HEK293 (cell line): ENCODE results near the gene ACTR3.

Experiments used
- CTCF ChIA-PET: fragments of 350-600 bp; formaldehyde crosslinking; extraction: SDS; loops from one replicate; lab custom pipeline; 2021; ENCODE audit warnings: antibody characterized with exemption; lab: Yijun Ruan, JAX
- POLR2A ChIA-PET: fragments of 300-600 bp; formaldehyde crosslinking; extraction: SDS; loops from one replicate; lab custom pipeline; 2020; ENCODE audit warnings: antibody characterized with exemption, inconsistent platforms; lab: Yijun Ruan, JAX
- H3K27ac ChIP-seq: fragments of 200-500 bp; sonication (Bioruptor generic); 2 replicates; pipeline ENCODE4 v1.5.1; 2014; ENCODE audit warnings: low read depth, low read length, control low read depth, inconsistent platforms; ENCODE audit errors: extremely low read depth
- H3K36me3 ChIP-seq, 2 experiments: fragments of 200-500 bp in 1 of 2; sonication (Bioruptor generic) in 1 of 2; 1 replicate in 1 of 2; 2 replicates in 1 of 2; pipeline ENCODE4 v1.5.1; 2014 to 2017; ENCODE audit warnings: inconsistent platforms in 2 of 2, low read length in 2 of 2; ENCODE audit not compliant: control insufficient read depth in 2 of 2, insufficient read depth in 1 of 2
- H3K4me1 ChIP-seq: fragments of 200-500 bp; sonication (Bioruptor generic); 2 replicates; pipeline ENCODE4 v1.5.1; 2014; ENCODE audit warnings: mild to moderate bottlenecking, low read length, inconsistent platforms; ENCODE audit not compliant: control insufficient read depth, insufficient read depth
- H3K4me3 ChIP-seq: 2 replicates; pipeline ENCODE4 v1.5.1; 2011; ENCODE audit warnings: low read depth, mild to moderate bottlenecking, control low read depth, low read length, moderate library complexity
- H3K9me3 ChIP-seq: fragments of 200-500 bp; sonication (Bioruptor generic); 2 replicates; pipeline ENCODE4 v1.5.1; 2014; ENCODE audit warnings: low read depth, low read length, inconsistent platforms; ENCODE audit not compliant: control insufficient read depth, insufficient read depth
- BCL11B ChIP-seq: fragments of 450-650 bp; formaldehyde crosslinking; IDR thresholded peaks from 2 replicates; pipeline ENCODE4 v1.5.1; 2016; ENCODE audit warnings: low read depth, missing biosample characterization, missing genetic modification characterization
- EGR2 ChIP-seq: fragments of 450-650 bp; formaldehyde crosslinking; IDR thresholded peaks from 2 replicates; pipeline ENCODE4 v1.5.1; 2016; ENCODE audit warnings: low read depth, missing biosample characterization, missing genetic modification characterization
- KLF16 ChIP-seq: fragments of 450-650 bp; formaldehyde crosslinking; IDR thresholded peaks from 2 replicates; pipeline ENCODE4 v1.5.1; 2017; ENCODE audit warnings: missing biosample characterization, missing genetic modification characterization
- KLF7 ChIP-seq: fragments of 450-650 bp; formaldehyde crosslinking; IDR thresholded peaks from 2 replicates; pipeline ENCODE4 v1.5.1; 2016; ENCODE audit warnings: missing biosample characterization, missing genetic modification characterization, borderline replicate concordance
- MEIS1 ChIP-seq: sonication (generic); formaldehyde crosslinking; IDR thresholded peaks from 2 replicates; pipeline ENCODE4 v1.8.1; 2022; ENCODE audit warnings: missing genetic modification reagents, mild to moderate bottlenecking, borderline replicate concordance
- OSR2 ChIP-seq: fragments of 450-650 bp; formaldehyde crosslinking; IDR thresholded peaks from 2 replicates; pipeline ENCODE4 v1.5.1; 2016; ENCODE audit warnings: missing biosample characterization, missing genetic modification characterization
- SALL2 ChIP-seq: fragments of 450-650 bp; formaldehyde crosslinking; IDR thresholded peaks from 2 replicates; pipeline ENCODE4 v1.5.0; 2017; ENCODE audit warnings: missing biosample characterization, mild to moderate bottlenecking, missing genetic modification characterization, borderline replicate concordance
- SP7 ChIP-seq: fragments of 450-650 bp; formaldehyde crosslinking; IDR thresholded peaks from 2 replicates; pipeline ENCODE4 v1.5.1; 2016; ENCODE audit warnings: missing biosample characterization, missing genetic modification characterization
- ZNF112 ChIP-seq: fragments of 450-650 bp; formaldehyde crosslinking; IDR thresholded peaks from 2 replicates; pipeline ENCODE4 v1.5.0; 2017; ENCODE audit warnings: missing biosample characterization, missing genetic modification characterization
- ZNF114 ChIP-seq: fragments of 450-650 bp; formaldehyde crosslinking; IDR thresholded peaks from 2 replicates; pipeline ENCODE4 v1.5.0; 2017; ENCODE audit warnings: missing biosample characterization, missing genetic modification characterization
- ZNF169 ChIP-seq: fragments of 450-650 bp; formaldehyde crosslinking; IDR thresholded peaks from 2 replicates; pipeline ENCODE4 v1.5.1; 2016; ENCODE audit warnings: missing biosample characterization, missing genetic modification characterization
- ZNF184 ChIP-seq: fragments of 450-650 bp; IDR thresholded peaks from 2 replicates; pipeline ENCODE4 v1.5.1; 2018; ENCODE audit warnings: missing biosample characterization, mild to moderate bottlenecking, missing genetic modification characterization
- ZNF350 ChIP-seq: fragments of 450-650 bp; formaldehyde crosslinking; IDR thresholded peaks from 2 replicates; pipeline ENCODE4 v1.5.0; 2017; ENCODE audit warnings: missing biosample characterization, mild to moderate bottlenecking, missing genetic modification characterization
- ZNF366 ChIP-seq: fragments of 450-650 bp; formaldehyde crosslinking; conservative IDR thresholded peaks from 2 replicates; pipeline ENCODE4 v1.5.1; 2016; ENCODE audit warnings: missing biosample characterization, missing genetic modification characterization
- ZNF48 ChIP-seq: fragments of 450-650 bp; formaldehyde crosslinking; IDR thresholded peaks from 2 replicates; pipeline ENCODE4 v1.5.1; 2016; ENCODE audit warnings: missing biosample characterization, missing genetic modification characterization
- ZNF558 ChIP-seq: fragments of 450-650 bp; formaldehyde crosslinking; IDR thresholded peaks from 2 replicates; pipeline ENCODE4 v1.5.1; 2016; ENCODE audit warnings: missing biosample characterization, missing genetic modification characterization
- ZSCAN23 ChIP-seq: fragments of 450-650 bp; formaldehyde crosslinking; IDR thresholded peaks from 2 replicates; pipeline ENCODE4 v1.5.1; 2016; ENCODE audit warnings: missing biosample characterization, missing genetic modification characterization
- TF ChIP-seq, protein P1 (sequence below): fragments of 450-650 bp; formaldehyde crosslinking; IDR thresholded peaks from 2 replicates; pipeline ENCODE4 v1.5.1; 2016; ENCODE audit warnings: missing biosample characterization, missing genetic modification characterization
- TF ChIP-seq, protein P2 (sequence below): fragments of 450-650 bp; formaldehyde crosslinking; IDR thresholded peaks from 2 replicates; pipeline ENCODE4 v1.5.1; 2017; ENCODE audit warnings: missing biosample characterization, missing genetic modification characterization
- TF ChIP-seq, protein P3 (sequence below): fragments of 450-650 bp; formaldehyde crosslinking; IDR thresholded peaks from 2 replicates; pipeline ENCODE4 v1.5.1; 2017; ENCODE audit warnings: missing biosample characterization, missing genetic modification characterization
- TF ChIP-seq, protein P4 (sequence below): fragments of 450-650 bp; formaldehyde crosslinking; IDR thresholded peaks from 2 replicates; pipeline ENCODE4 v1.5.1; 2016; ENCODE audit warnings: missing biosample characterization, missing genetic modification characterization, borderline replicate concordance
- TF ChIP-seq, protein P5 (sequence below): fragments of 450-650 bp; formaldehyde crosslinking; IDR thresholded peaks from 2 replicates; pipeline ENCODE4 v1.5.0; 2017; ENCODE audit warnings: missing biosample characterization, missing genetic modification characterization, borderline replicate concordance

The ACTR3 gene

DNA sequence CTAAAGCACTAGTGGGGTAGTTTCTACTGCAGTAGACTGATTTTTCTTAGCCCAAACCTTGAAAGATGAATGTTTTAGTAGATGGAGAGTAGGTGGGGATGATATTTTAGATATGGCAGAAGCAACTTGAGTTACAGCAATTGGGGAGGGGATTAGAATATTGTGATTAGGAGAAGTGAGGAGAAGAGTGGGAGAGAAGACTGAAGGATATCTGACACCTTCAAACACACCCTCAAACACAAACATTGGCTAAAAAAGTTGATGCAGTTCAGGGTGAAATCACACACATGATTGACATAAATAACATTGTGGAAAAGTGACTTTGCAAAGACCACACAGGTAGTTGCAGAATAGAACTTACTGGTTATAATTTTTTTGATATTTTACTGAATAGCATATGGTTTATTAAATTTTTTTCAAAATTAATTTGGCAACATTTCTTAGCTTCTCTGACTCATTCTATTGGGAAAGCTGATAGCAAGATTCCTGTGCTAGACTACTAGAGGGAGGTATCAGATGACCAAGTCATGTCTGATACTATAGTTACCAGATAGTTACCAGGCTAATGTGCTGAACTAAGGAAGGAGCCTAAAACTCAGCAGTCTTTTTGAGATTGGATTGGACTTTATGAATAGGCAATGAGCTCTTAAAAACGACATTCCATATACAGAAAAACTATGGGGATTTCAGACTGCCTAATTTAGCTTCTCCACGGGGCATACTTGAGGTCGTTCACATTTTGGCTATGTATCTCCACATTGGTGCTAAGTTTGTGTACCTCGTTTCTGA is 73.0 kb downstream of the ACTR3 start:
- TF ChIP-seq KLF16 (tag by site-specific recombination) (no peak), EGR2 (tag by site-specific recombination) (no peak), SP7 (no peak), ZNF366 (tag by site-specific recombination) (no peak)
- TF ChIP-seq, all 188 proteins: peak for 0
- Histone ChIP-seq H3K27ac (no peak overlapping the region), H3K4me1 (peaks cover 3% of the 10 kb centered on the region; the same call in 1 of the 2 replicates), H3K9me3 (no peaks in the 10 kb centered on the region), H3K36me3 (no peaks in the 10 kb centered on the region), H3K4me3 (no peak overlapping the region)
- ChIA-PET POLR2A (interaction anchor here (1.2 kb wide), 1 partner anchor 206 kb away, joined by 3 read pairs; the partner anchor contains the start of gene SLC35F5), CTCF (no interaction called here)

DNA sequence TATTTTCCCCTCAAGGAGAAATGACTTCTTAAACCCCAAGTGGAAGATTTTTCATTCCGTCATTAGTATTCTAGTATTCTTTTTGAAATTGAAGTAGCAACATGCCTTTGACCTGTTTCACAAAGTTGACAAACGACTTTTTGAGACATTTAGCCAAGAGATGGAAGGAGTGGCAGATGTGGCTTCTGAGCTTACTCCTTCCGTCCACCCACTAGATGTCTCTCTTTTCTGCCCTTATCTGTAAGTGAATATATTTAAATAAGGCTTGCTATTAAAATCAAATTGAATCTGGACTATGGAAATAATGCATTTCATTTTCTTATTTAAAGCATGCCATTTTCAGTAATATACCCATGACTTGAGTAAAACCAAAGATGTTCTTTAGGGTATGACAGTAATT is 74.1 kb downstream of the ACTR3 start:
- Histone ChIP-seq H3K27ac (no peak overlapping the region), H3K9me3 (no peaks in the 10 kb centered on the region), H3K4me3 (no peak overlapping the region), H3K4me1 (peaks cover 3% of the 10 kb centered on the region; the same call in 1 of the 2 replicates), H3K36me3 (no peaks in the 10 kb centered on the region)
- TF ChIP-seq ZNF114 (no peak), ZNF48 (tag by site-specific recombination) (no peak), ZNF350 (tag by site-specific recombination) (no peak), ZNF558 (tag by site-specific recombination) (no peak), ZNF169 (tag by site-specific recombination) (no peak), KLF7 (tag by site-specific recombination) (no peak), BCL11B (tag by site-specific recombination) (no peak), ZSCAN23 (tag by site-specific recombination) (no peak)
- TF ChIP-seq, protein P1, sequence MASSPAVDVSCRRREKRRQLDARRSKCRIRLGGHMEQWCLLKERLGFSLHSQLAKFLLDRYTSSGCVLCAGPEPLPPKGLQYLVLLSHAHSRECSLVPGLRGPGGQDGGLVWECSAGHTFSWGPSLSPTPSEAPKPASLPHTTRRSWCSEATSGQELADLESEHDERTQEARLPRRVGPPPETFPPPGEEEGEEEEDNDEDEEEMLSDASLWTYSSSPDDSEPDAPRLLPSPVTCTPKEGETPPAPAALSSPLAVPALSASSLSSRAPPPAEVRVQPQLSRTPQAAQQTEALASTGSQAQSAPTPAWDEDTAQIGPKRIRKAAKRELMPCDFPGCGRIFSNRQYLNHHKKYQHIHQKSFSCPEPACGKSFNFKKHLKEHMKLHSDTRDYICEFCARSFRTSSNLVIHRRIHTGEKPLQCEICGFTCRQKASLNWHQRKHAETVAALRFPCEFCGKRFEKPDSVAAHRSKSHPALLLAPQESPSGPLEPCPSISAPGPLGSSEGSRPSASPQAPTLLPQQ = no peak
- TF ChIP-seq, protein P2, sequence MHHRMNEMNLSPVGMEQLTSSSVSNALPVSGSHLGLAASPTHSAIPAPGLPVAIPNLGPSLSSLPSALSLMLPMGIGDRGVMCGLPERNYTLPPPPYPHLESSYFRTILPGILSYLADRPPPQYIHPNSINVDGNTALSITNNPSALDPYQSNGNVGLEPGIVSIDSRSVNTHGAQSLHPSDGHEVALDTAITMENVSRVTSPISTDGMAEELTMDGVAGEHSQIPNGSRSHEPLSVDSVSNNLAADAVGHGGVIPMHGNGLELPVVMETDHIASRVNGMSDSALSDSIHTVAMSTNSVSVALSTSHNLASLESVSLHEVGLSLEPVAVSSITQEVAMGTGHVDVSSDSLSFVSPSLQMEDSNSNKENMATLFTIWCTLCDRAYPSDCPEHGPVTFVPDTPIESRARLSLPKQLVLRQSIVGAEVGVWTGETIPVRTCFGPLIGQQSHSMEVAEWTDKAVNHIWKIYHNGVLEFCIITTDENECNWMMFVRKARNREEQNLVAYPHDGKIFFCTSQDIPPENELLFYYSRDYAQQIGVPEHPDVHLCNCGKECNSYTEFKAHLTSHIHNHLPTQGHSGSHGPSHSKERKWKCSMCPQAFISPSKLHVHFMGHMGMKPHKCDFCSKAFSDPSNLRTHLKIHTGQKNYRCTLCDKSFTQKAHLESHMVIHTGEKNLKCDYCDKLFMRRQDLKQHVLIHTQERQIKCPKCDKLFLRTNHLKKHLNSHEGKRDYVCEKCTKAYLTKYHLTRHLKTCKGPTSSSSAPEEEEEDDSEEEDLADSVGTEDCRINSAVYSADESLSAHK (tag by site-specific recombination) = no peak
- ChIA-PET POLR2A (no interaction called here), CTCF (interaction anchor here (2.0 kb wide), 1 partner anchor 10 kb away, joined by 11 read pairs; no protein-coding TSS in a partner anchor)

DNA sequence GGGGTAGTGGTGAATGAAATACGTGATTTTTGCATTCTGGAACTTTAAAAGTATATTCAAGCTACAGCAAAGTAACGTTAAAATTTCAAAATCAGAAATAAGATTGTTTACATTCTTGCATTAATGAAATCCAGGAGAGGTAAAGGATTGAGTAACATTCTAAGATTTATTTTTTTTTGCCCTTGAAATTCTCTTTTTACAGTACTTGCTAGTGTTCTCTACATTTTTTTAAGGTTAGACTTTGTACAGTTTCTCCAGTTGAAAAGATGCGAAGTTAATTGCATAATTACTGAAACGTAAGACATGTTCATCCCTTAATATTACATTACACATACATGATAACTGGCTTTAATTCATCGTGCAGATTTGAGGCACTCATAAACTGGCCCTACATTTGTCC is 74.5 kb downstream of the ACTR3 start:
- no peaks in the 10 kb centered on the region for H3K36me3 ChIP-seq
- ChIA-PET POLR2A (interaction anchor here (0.8 kb wide), 1 partner anchor 208 kb away, joined by 3 read pairs; no protein-coding TSS in a partner anchor), CTCF (interaction anchor here (2.0 kb wide), 1 partner anchor 11 kb away, joined by 11 read pairs; no protein-coding TSS in a partner anchor)
- no peak for TF ChIP-seq OSR2 (tag by site-specific recombination)
- TF ChIP-seq SALL2 (tag by site-specific recombination) = no peak
- TF ChIP-seq ZNF112 (tag by site-specific recombination) = no peak
- TF ChIP-seq ZNF184 (tag by site-specific recombination) = no peak
- TF ChIP-seq, protein P3, sequence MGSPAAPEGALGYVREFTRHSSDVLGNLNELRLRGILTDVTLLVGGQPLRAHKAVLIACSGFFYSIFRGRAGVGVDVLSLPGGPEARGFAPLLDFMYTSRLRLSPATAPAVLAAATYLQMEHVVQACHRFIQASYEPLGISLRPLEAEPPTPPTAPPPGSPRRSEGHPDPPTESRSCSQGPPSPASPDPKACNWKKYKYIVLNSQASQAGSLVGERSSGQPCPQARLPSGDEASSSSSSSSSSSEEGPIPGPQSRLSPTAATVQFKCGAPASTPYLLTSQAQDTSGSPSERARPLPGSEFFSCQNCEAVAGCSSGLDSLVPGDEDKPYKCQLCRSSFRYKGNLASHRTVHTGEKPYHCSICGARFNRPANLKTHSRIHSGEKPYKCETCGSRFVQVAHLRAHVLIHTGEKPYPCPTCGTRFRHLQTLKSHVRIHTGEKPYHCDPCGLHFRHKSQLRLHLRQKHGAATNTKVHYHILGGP (tag by site-specific recombination) = no peak
- TF ChIP-seq, protein P4, sequence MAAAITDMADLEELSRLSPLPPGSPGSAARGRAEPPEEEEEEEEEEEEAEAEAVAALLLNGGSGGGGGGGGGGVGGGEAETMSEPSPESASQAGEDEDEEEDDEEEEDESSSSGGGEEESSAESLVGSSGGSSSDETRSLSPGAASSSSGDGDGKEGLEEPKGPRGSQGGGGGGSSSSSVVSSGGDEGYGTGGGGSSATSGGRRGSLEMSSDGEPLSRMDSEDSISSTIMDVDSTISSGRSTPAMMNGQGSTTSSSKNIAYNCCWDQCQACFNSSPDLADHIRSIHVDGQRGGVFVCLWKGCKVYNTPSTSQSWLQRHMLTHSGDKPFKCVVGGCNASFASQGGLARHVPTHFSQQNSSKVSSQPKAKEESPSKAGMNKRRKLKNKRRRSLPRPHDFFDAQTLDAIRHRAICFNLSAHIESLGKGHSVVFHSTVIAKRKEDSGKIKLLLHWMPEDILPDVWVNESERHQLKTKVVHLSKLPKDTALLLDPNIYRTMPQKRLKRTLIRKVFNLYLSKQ = no peak
- TF ChIP-seq MEIS1 = no peak
- TF ChIP-seq, protein P5, sequence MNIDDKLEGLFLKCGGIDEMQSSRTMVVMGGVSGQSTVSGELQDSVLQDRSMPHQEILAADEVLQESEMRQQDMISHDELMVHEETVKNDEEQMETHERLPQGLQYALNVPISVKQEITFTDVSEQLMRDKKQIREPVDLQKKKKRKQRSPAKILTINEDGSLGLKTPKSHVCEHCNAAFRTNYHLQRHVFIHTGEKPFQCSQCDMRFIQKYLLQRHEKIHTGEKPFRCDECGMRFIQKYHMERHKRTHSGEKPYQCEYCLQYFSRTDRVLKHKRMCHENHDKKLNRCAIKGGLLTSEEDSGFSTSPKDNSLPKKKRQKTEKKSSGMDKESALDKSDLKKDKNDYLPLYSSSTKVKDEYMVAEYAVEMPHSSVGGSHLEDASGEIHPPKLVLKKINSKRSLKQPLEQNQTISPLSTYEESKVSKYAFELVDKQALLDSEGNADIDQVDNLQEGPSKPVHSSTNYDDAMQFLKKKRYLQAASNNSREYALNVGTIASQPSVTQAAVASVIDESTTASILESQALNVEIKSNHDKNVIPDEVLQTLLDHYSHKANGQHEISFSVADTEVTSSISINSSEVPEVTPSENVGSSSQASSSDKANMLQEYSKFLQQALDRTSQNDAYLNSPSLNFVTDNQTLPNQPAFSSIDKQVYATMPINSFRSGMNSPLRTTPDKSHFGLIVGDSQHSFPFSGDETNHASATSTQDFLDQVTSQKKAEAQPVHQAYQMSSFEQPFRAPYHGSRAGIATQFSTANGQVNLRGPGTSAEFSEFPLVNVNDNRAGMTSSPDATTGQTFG (tag by site-specific recombination) = no peak

More for the DNA sequence above, 74.5 kb downstream of the ACTR3 start:
- no peak overlapping the region for H3K27ac ChIP-seq
- peaks cover 3% of the 10 kb centered on the region; the same call in 1 of the 2 replicates for H3K4me1 ChIP-seq
- no peaks in the 10 kb centered on the region for H3K9me3 ChIP-seq
- no peak overlapping the region for H3K4me3 ChIP-seq
